GM12874 (cell line): ENCODE measurements around the gene PITX3.

Source experiments
- CTCF ChIP-seq: IDR thresholded peaks from 2 replicates; pipeline ENCODE4 v1.5.1; 2011; ENCODE audit warnings: low read depth, mild to moderate bottlenecking, control low read depth, low read length, moderate library complexity; ENCODE audit not compliant: insufficient read depth

The PITX3 gene

GRCh38 chr10:102261196-102261595 is 19.9 kb upstream of the PITX3 start:
- TF ChIP-seq CTCF, result no peak

- no peak for TF ChIP-seq CTCF
These were observed 14.1 kb upstream of the PITX3 start for GRCh38 chr10:102255404-102255803.

GRCh38 chr10:102254426-102254825 is 13.1 kb upstream of the PITX3 start:
- TF ChIP-seq CTCF, result no peak

GRCh38 chr10:102247734-102248133 is 6.4 kb upstream of the PITX3 start:
- TF ChIP-seq CTCF, result no peak

- no peak for TF ChIP-seq CTCF
These were observed 4.9 kb upstream of the PITX3 start for GRCh38 chr10:102246261-102246660.

- TF ChIP-seq CTCF, result no peak
These were observed 4.6 kb upstream of the PITX3 start for GRCh38 chr10:102245932-102246251.

GRCh38 chr10:102245082-102245931 is 4.0 kb upstream of the PITX3 start, which contains the start of gene GBF1:
TSS of gene GBF1 (plus strand) at chr10:102245532. CDS start at chr10:102258939, 13,407 bp downstream.
- no peak for TF ChIP-seq CTCF
